ENCODE data around the gene LRRC63.

Gene LRRC63

GRCh38 chr13:46296921-46297320, 85.2 kb downstream of the LRRC63 start:
- TF ChIP-seq Cebpa-rat (IDR thresholded peaks at IDR 0.05): no peak
- Histone ChIP-seq H3K36me3 (no peaks in the 10 kb centered on the region), H3K4me3 (no peak overlapping the region), H3K27ac (no peak overlapping the region), H3K4me2 (no peak overlapping the region), H4K20me1 (no peaks in the 10 kb centered on the region), H3K9ac (no peak overlapping the region), H3K4me1 (peaks cover 11% of the 10 kb centered on the region; the same call in 1 of the 2 replicates), H3K27me3 (no peaks in the 10 kb centered on the region), H3K9me3 (peaks cover 25% of the 10 kb centered on the region)

GRCh38 chr13:46297361-46297811, 85.7 kb downstream of the LRRC63 start:
- no peaks in the 10 kb centered on the region for H3K36me3 ChIP-seq
- no peak for TF ChIP-seq Cebpa-rat (IDR thresholded peaks at IDR 0.05)
- no peaks in the 10 kb centered on the region for H4K20me1 ChIP-seq
- H3K4me3 ChIP-seq: no peak overlapping the region
- peaks cover 11% of the 10 kb centered on the region; the same call in 1 of the 2 replicates for H3K4me1 ChIP-seq
- H3K27me3 ChIP-seq: no peaks in the 10 kb centered on the region
- H3K9me3 ChIP-seq: peaks cover 27% of the 10 kb centered on the region
- no peak overlapping the region for H3K9ac ChIP-seq
- no peak overlapping the region for H3K4me2 ChIP-seq
- H3K27ac ChIP-seq: no peak overlapping the region

- Histone ChIP-seq H3K4me2 (no peak overlapping the region), H3K4me1 (no peaks in the 10 kb centered on the region), H3K27ac (no peak overlapping the region)
Measured at GRCh38 chr13:46303742-46304385, 92.1 kb downstream of the LRRC63 start.

GRCh38 chr13:46304546-46304945, 92.8 kb downstream of the LRRC63 start:
- no peaks in the 10 kb centered on the region for H3K4me1 ChIP-seq
- H3K9me3 ChIP-seq: peaks cover 19% of the 10 kb centered on the region
- no peak overlapping the region for H3K9ac ChIP-seq
- no peaks in the 10 kb centered on the region for H3K36me3 ChIP-seq
- TF ChIP-seq Cebpa-rat (IDR thresholded peaks at IDR 0.05): no peak
- H3K27ac ChIP-seq: no peak overlapping the region
- no peaks in the 10 kb centered on the region for H3K27me3 ChIP-seq
- no peak overlapping the region for H3K4me3 ChIP-seq
- no peaks in the 10 kb centered on the region for H4K20me1 ChIP-seq
- no peak overlapping the region for H3K4me2 ChIP-seq

More at GRCh38 chr13:46303742-46304385, 92.1 kb downstream of the LRRC63 start:
- no peak overlapping the region for H3K4me3 ChIP-seq
- H3K36me3 ChIP-seq: no peaks in the 10 kb centered on the region
- TF ChIP-seq Cebpa-rat (IDR thresholded peaks at IDR 0.05): no peak
- H3K9me3 ChIP-seq: peaks cover 25% of the 10 kb centered on the region
- H4K20me1 ChIP-seq: no peaks in the 10 kb centered on the region
- H3K9ac ChIP-seq: no peak overlapping the region
- H3K27me3 ChIP-seq: no peaks in the 10 kb centered on the region

GRCh38 chr13:46307554-46307953, 95.8 kb downstream of the LRRC63 start:
- H3K4me2 ChIP-seq: no peak overlapping the region
- peaks cover 13% of the 10 kb centered on the region; the same call in 1 of the 2 replicates for H3K9me3 ChIP-seq
- no peaks in the 10 kb centered on the region for H3K36me3 ChIP-seq
- no peak overlapping the region for H3K27ac ChIP-seq
- H3K4me3 ChIP-seq: no peak overlapping the region
- H4K20me1 ChIP-seq: no peaks in the 10 kb centered on the region
- no peak for TF ChIP-seq Cebpa-rat (IDR thresholded peaks at IDR 0.05)
- H3K9ac ChIP-seq: no peak overlapping the region
- H3K27me3 ChIP-seq: no peaks in the 10 kb centered on the region
- H3K4me1 ChIP-seq: no peaks in the 10 kb centered on the region

- H3K9ac ChIP-seq: no peak overlapping the region
- H3K27ac ChIP-seq: no peak overlapping the region
- H3K9me3 ChIP-seq: peaks cover 9% of the 10 kb centered on the region; the same call in 1 of the 2 replicates
- H3K36me3 ChIP-seq: no peaks in the 10 kb centered on the region
- H3K4me3 ChIP-seq: no peak overlapping the region
- no peaks in the 10 kb centered on the region for H3K27me3 ChIP-seq
- H3K4me2 ChIP-seq: no peak overlapping the region
- TF ChIP-seq Cebpa-rat (IDR thresholded peaks at IDR 0.05): no peak
- no peaks in the 10 kb centered on the region for H3K4me1 ChIP-seq
- no peaks in the 10 kb centered on the region for H4K20me1 ChIP-seq
Measured at GRCh38 chr13:46310066-46310465, 98.3 kb downstream of the LRRC63 start.

GRCh38 chr13:46311217-46311616, 99.5 kb downstream of the LRRC63 start:
- H3K9me3 ChIP-seq: peaks cover 9% of the 10 kb centered on the region; the same call in 1 of the 2 replicates
- no peaks in the 10 kb centered on the region for H3K4me1 ChIP-seq
- no peak overlapping the region for H3K27ac ChIP-seq
- no peak overlapping the region for H3K4me2 ChIP-seq
- H3K9ac ChIP-seq: no peak overlapping the region
- H3K27me3 ChIP-seq: no peaks in the 10 kb centered on the region
- no peaks in the 10 kb centered on the region for H3K36me3 ChIP-seq
- TF ChIP-seq Cebpa-rat (IDR thresholded peaks at IDR 0.05): no peak
- no peak overlapping the region for H3K4me3 ChIP-seq
- no peaks in the 10 kb centered on the region for H4K20me1 ChIP-seq

- no peaks in the 10 kb centered on the region for H3K27me3 ChIP-seq
- no peaks in the 10 kb centered on the region for H3K36me3 ChIP-seq
- H3K4me2 ChIP-seq: no peak overlapping the region
- no peak for TF ChIP-seq Cebpa-rat (IDR thresholded peaks at IDR 0.05)
- no peaks in the 10 kb centered on the region for H3K4me1 ChIP-seq
- no peak overlapping the region for H3K4me3 ChIP-seq
- H3K9ac ChIP-seq: no peak overlapping the region
- H3K9me3 ChIP-seq: peaks cover 9% of the 10 kb centered on the region; the same call in 1 of the 2 replicates
- no peaks in the 10 kb centered on the region for H4K20me1 ChIP-seq
- H3K27ac ChIP-seq: no peak overlapping the region
Measured at GRCh38 chr13:46313024-46313423, 101.3 kb downstream of the LRRC63 start.

- peaks cover 9% of the 10 kb centered on the region; the same call in 1 of the 2 replicates for H3K9me3 ChIP-seq
Measured at GRCh38 chr13:46313432-46314257, 101.9 kb downstream of the LRRC63 start.

GRCh38 chr13:46314587-46314986, 102.9 kb downstream of the LRRC63 start:
- Histone ChIP-seq H3K9ac (no peak overlapping the region), H3K4me1 (no peaks in the 10 kb centered on the region), H3K4me2 (no peak overlapping the region), H3K9me3 (peaks cover 9% of the 10 kb centered on the region; the same call in 1 of the 2 replicates), H3K36me3 (no peaks in the 10 kb centered on the region), H3K4me3 (no peak overlapping the region), H3K27me3 (no peaks in the 10 kb centered on the region), H4K20me1 (no peaks in the 10 kb centered on the region), H3K27ac (no peak overlapping the region)
- TF ChIP-seq Cebpa-rat (IDR thresholded peaks at IDR 0.05): no peak

More at GRCh38 chr13:46313432-46314257, 101.9 kb downstream of the LRRC63 start:
- no peak overlapping the region for H3K4me2 ChIP-seq
- H3K4me3 ChIP-seq: no peak overlapping the region
- TF ChIP-seq Cebpa-rat (IDR thresholded peaks at IDR 0.05): no peak
- no peaks in the 10 kb centered on the region for H3K36me3 ChIP-seq
- no peaks in the 10 kb centered on the region for H4K20me1 ChIP-seq
- H3K27ac ChIP-seq: no peak overlapping the region
- H3K27me3 ChIP-seq: no peaks in the 10 kb centered on the region
- H3K4me1 ChIP-seq: no peaks in the 10 kb centered on the region
- no peak overlapping the region for H3K9ac ChIP-seq
